Measurements from ENCODE around the gene TPCN2.

Gene TPCN2

GRCh38 chr11:69111624-69112542, 63.2 kb downstream of the TPCN2 start:
- H3K9me3 ChIP-seq (ENCODE audit: control insufficient read depth, low read length), result no peaks in the 10 kb centered on the region
- no peaks in the 10 kb centered on the region for H3K36me3 ChIP-seq (ENCODE audit: control insufficient read depth, insufficient read depth, low read length)
- no peak overlapping the region for H3K9ac ChIP-seq (ENCODE audit: low read length)
- H3K4me3 ChIP-seq (ENCODE audit: low read length), result no peak overlapping the region
- peaks cover 4% of the 10 kb centered on the region for H3K27me3 ChIP-seq (ENCODE audit: control insufficient read depth, insufficient read depth, low read length)
- peaks cover 29% of the 10 kb centered on the region for H3K4me1 ChIP-seq (ENCODE audit: control insufficient read depth, insufficient read depth, low read length)

DNA sequence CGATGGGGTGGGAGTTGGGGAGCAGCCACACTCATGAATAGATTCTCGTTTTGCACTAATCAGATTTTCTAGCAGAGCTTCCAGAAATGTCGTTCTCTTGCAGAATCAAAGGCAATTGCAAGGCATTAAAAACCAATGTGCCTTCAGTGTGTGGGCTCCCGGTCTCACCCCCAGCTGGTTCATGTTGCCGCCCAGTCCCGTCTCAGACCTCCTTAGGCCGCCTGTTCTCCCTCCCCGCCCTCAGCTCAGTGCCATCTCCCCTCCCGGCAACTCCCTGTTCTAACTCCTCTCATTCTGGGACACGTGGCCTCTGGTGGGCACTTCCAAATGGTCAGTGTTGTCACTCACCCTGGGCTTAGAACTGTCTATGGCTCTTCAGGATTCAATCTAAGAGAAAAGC, 64.5 kb downstream of the TPCN2 start:
- peaks cover 29% of the 10 kb centered on the region for H3K4me1 ChIP-seq (ENCODE audit: control insufficient read depth, insufficient read depth, low read length)
- no peaks in the 10 kb centered on the region for H3K27me3 ChIP-seq (ENCODE audit: control insufficient read depth, insufficient read depth, low read length)
- no peaks in the 10 kb centered on the region for H3K36me3 ChIP-seq (ENCODE audit: control insufficient read depth, insufficient read depth, low read length)
- no peaks in the 10 kb centered on the region for H3K9me3 ChIP-seq (ENCODE audit: control insufficient read depth, low read length)
- no peak overlapping the region for H3K9ac ChIP-seq (ENCODE audit: low read length)
- no peak overlapping the region for H3K4me3 ChIP-seq (ENCODE audit: low read length)

- H3K4me3 ChIP-seq (ENCODE audit: low read length), result no peak overlapping the region
- no peaks in the 10 kb centered on the region for H3K27me3 ChIP-seq (ENCODE audit: control insufficient read depth, insufficient read depth, low read length)
- no peaks in the 10 kb centered on the region for H3K36me3 ChIP-seq (ENCODE audit: control insufficient read depth, insufficient read depth, low read length)
- no peak overlapping the region for H3K9ac ChIP-seq (ENCODE audit: low read length)
- no peaks in the 10 kb centered on the region for H3K9me3 ChIP-seq (ENCODE audit: control insufficient read depth, low read length)
- H3K4me1 ChIP-seq (ENCODE audit: control insufficient read depth, insufficient read depth, low read length), result peaks cover 29% of the 10 kb centered on the region
Measured at GRCh38 chr11:69113646-69114340, 65.1 kb downstream of the TPCN2 start.

DNA sequence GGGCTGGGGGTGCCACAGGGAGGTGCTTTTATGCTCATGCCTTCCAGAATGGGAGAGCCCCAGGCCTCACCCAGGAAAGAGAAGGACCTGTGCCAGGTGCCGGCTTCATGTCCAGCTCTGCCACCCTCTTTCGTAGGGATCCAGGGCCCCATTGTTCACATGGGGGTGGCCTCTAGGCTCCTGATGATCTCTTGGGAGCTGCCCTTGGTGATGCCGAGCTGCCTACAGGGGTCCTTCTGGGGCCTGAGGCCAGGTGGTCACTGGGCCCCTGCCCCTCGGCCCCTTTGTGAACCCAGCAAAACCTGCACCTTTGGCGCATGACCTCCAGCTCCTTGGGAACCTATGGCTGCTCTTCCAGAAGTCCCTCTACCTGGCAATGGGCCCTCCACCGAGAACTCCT, 65.6 kb downstream of the TPCN2 start:
- no peaks in the 10 kb centered on the region for H3K9me3 ChIP-seq (ENCODE audit: control insufficient read depth, low read length)

DNA sequence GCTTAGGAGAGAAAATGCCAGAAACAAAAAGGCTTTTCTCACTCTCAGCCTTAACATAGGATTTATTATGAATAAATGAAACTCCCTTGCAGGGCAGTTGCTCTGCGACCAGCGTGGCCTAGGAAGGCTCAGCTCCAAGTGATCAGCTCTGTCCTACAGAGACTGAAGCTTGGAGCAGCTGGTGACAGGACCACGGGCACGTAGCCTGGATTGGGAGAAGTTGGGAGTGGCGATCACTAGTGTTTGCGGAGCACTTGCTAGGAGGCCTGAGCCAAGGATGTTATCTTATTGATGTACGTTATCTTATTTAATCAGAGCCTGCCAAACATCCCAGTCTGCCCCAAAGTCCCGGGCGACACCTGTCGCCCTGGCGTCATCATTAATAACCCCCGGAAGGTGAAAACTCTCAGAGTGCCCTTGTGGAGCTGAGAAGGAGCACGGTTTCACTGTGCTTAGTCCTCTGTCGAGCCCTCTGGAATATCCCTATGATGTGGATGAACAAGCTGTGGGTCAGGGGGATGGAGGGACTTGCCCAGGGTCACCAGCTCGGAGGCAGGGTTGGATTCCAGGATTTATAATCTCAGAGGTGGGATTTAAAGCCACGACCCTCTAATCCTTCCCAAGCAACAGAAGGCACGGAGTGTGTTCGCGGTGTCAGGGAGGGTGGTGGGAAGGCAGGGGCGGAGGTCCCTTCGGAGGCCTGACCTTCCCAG, 66.2 kb downstream of the TPCN2 start:
- Histone ChIP-seq H3K27me3 (ENCODE audit: control insufficient read depth, insufficient read depth, low read length) (no peaks in the 10 kb centered on the region), H3K4me1 (ENCODE audit: control insufficient read depth, insufficient read depth, low read length) (peaks cover 29% of the 10 kb centered on the region), H3K4me3 (ENCODE audit: low read length) (no peak overlapping the region), H3K9ac (ENCODE audit: low read length) (peak overlapping the region; percentile 59), H3K9me3 (ENCODE audit: control insufficient read depth, low read length) (no peaks in the 10 kb centered on the region), H3K36me3 (ENCODE audit: control insufficient read depth, insufficient read depth, low read length) (no peaks in the 10 kb centered on the region)

More for the DNA sequence above, 65.6 kb downstream of the TPCN2 start:
- Histone ChIP-seq H3K4me3 (ENCODE audit: low read length) (no peak overlapping the region), H3K36me3 (ENCODE audit: control insufficient read depth, insufficient read depth, low read length) (no peaks in the 10 kb centered on the region), H3K27me3 (ENCODE audit: control insufficient read depth, insufficient read depth, low read length) (no peaks in the 10 kb centered on the region), H3K9ac (ENCODE audit: low read length) (no peak overlapping the region), H3K4me1 (ENCODE audit: control insufficient read depth, insufficient read depth, low read length) (peaks cover 29% of the 10 kb centered on the region)

- Histone ChIP-seq H3K36me3 (ENCODE audit: control insufficient read depth, insufficient read depth, low read length) (no peaks in the 10 kb centered on the region), H3K27me3 (ENCODE audit: control insufficient read depth, insufficient read depth, low read length) (no peaks in the 10 kb centered on the region), H3K9ac (ENCODE audit: low read length) (peak overlapping the region; percentile 59), H3K4me3 (ENCODE audit: low read length) (no peak overlapping the region), H3K9me3 (ENCODE audit: control insufficient read depth, low read length) (no peaks in the 10 kb centered on the region), H3K4me1 (ENCODE audit: control insufficient read depth, insufficient read depth, low read length) (peaks cover 29% of the 10 kb centered on the region)
Measured at GRCh38 chr11:69115586-69116560, 67.1 kb downstream of the TPCN2 start.

- Histone ChIP-seq H3K27me3 (ENCODE audit: control insufficient read depth, insufficient read depth, low read length) (no peaks in the 10 kb centered on the region), H3K4me1 (ENCODE audit: control insufficient read depth, insufficient read depth, low read length) (peaks cover 37% of the 10 kb centered on the region), H3K4me3 (ENCODE audit: low read length) (no peak overlapping the region), H3K9me3 (ENCODE audit: control insufficient read depth, low read length) (no peaks in the 10 kb centered on the region), H3K36me3 (ENCODE audit: control insufficient read depth, insufficient read depth, low read length) (no peaks in the 10 kb centered on the region), H3K9ac (ENCODE audit: low read length) (no peak overlapping the region)
Measured at GRCh38 chr11:69116671-69117070, 67.9 kb downstream of the TPCN2 start.

GRCh38 chr11:69119190-69119589, 70.5 kb downstream of the TPCN2 start:
- no peak overlapping the region for H3K4me3 ChIP-seq (ENCODE audit: low read length)
- no peaks in the 10 kb centered on the region for H3K27me3 ChIP-seq (ENCODE audit: control insufficient read depth, insufficient read depth, low read length)
- peaks cover 55% of the 10 kb centered on the region for H3K4me1 ChIP-seq (ENCODE audit: control insufficient read depth, insufficient read depth, low read length)
- no peaks in the 10 kb centered on the region for H3K9me3 ChIP-seq (ENCODE audit: control insufficient read depth, low read length)
- H3K36me3 ChIP-seq (ENCODE audit: control insufficient read depth, insufficient read depth, low read length), result no peaks in the 10 kb centered on the region
- no peak overlapping the region for H3K9ac ChIP-seq (ENCODE audit: low read length)

GRCh38 chr11:69120096-69120875, 71.6 kb downstream of the TPCN2 start:
- Histone ChIP-seq H3K27me3 (ENCODE audit: control insufficient read depth, insufficient read depth, low read length) (no peaks in the 10 kb centered on the region), H3K4me1 (ENCODE audit: control insufficient read depth, insufficient read depth, low read length) (peaks cover 45% of the 10 kb centered on the region), H3K4me3 (ENCODE audit: low read length) (no peak overlapping the region)

GRCh38 chr11:69121021-69121420, 72.3 kb downstream of the TPCN2 start:
- Histone ChIP-seq H3K9ac (ENCODE audit: low read length) (no peak overlapping the region), H3K4me3 (ENCODE audit: low read length) (no peak overlapping the region), H3K4me1 (ENCODE audit: control insufficient read depth, insufficient read depth, low read length) (peaks cover 40% of the 10 kb centered on the region), H3K27me3 (ENCODE audit: control insufficient read depth, insufficient read depth, low read length) (no peaks in the 10 kb centered on the region), H3K36me3 (ENCODE audit: control insufficient read depth, insufficient read depth, low read length) (no peaks in the 10 kb centered on the region), H3K9me3 (ENCODE audit: control insufficient read depth, low read length) (no peaks in the 10 kb centered on the region)

More at GRCh38 chr11:69120096-69120875, 71.6 kb downstream of the TPCN2 start:
- no peaks in the 10 kb centered on the region for H3K36me3 ChIP-seq (ENCODE audit: control insufficient read depth, insufficient read depth, low read length)
- H3K9ac ChIP-seq (ENCODE audit: low read length), result no peak overlapping the region
- no peaks in the 10 kb centered on the region for H3K9me3 ChIP-seq (ENCODE audit: control insufficient read depth, low read length)

All from mucosa of stomach (tissue), 1 donor.